ENCODE measurements around the gene TRPM2.

GRCh38 chr21:44391345-44392091, 38.1 kb downstream of the TRPM2 start:
- TF ChIP-seq, protein P1, sequence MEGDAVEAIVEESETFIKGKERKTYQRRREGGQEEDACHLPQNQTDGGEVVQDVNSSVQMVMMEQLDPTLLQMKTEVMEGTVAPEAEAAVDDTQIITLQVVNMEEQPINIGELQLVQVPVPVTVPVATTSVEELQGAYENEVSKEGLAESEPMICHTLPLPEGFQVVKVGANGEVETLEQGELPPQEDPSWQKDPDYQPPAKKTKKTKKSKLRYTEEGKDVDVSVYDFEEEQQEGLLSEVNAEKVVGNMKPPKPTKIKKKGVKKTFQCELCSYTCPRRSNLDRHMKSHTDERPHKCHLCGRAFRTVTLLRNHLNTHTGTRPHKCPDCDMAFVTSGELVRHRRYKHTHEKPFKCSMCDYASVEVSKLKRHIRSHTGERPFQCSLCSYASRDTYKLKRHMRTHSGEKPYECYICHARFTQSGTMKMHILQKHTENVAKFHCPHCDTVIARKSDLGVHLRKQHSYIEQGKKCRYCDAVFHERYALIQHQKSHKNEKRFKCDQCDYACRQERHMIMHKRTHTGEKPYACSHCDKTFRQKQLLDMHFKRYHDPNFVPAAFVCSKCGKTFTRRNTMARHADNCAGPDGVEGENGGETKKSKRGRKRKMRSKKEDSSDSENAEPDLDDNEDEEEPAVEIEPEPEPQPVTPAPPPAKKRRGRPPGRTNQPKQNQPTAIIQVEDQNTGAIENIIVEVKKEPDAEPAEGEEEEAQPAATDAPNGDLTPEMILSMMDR (IDR thresholded peaks at IDR 0.05; ENCODE audit: low read depth, low read length): no peak
- TF ChIP-seq EZH2phosphoT487 (IDR thresholded peaks at IDR 0.05; ENCODE audit: low read depth): no peak

Data from OCI-LY3 (cell line).